ENCODE data around the gene GALNT18.

DNA sequence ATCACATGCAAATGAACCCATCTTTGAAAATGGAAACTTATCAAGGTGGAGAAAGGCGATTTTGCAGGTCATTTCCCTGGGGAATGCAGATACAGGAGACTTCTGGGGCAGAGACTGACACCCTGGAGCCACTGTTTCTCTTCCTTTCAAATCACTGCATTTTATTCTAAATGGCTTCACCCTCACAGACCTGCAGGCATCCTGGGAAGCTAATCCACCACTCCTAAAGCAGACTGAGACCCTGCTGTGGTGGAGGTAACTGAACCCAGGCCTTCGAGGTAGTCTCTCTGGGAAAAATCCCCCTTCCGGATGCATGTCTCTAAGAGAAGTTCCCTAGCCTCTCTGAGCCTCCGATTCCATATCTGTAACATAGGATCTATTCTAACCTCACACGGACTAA, 247.9 kb downstream of the GALNT18 start:
- no peak for TF ChIP-seq MAFK (IDR thresholded peaks at IDR 0.05; ENCODE audit: low read depth, low read length)
- TF ChIP-seq CTCF (conservative IDR thresholded peaks at IDR 0.05; ENCODE audit: low read depth, low read length), result no peak
- TF ChIP-seq POLR2A (IDR thresholded peaks at IDR 0.05; ENCODE audit: low read depth, low read length), result no peak
- no peak for TF ChIP-seq SMC3 (IDR thresholded peaks at IDR 0.05; ENCODE audit: low read depth, low read length)

Measured in IMR-90 (cell line).